Breast epithelium (tissue), 3 donors: ENCODE results near the gene GRK5.

Experiments
- CTCF ChIP-seq, 3 donors: fragments of 450-650 bp; IDR thresholded peaks; one replicate each; pipeline ENCODE4 v1.5.1; 2016 to 2017; ENCODE audit warnings: antibody characterized with exemption in 3 of 3, mild to moderate bottlenecking in 3 of 3, moderate library complexity in 3 of 3
- POLR2A ChIP-seq: fragments of 450-650 bp; IDR thresholded peaks from one replicate; pipeline ENCODE4 v1.6.1; 2016; ENCODE audit warnings: antibody characterized with exemption, mild to moderate bottlenecking, moderate library complexity

DNA sequence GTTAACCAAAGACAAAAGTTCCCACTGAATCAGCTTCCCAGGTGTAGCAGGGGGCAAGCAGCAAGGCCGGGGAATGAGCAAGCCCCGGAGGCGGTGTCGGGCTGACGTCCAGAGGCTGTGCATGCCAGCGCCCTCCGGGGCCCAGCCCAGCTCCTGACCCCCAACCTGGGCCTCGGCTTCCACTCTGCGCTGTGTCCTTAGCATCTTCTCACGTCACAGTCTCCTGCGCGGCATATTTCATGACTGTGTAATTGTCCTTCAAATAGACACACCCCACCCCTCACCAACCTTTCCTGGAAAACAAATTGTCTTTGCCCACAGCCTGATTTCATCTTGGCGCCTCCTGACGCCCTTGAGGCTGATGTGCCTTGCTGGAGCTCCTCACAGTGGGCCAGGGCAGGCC lies 201.6 kb downstream of the GRK5 start:
- TF ChIP-seq CTCF (IDR thresholded peaks at IDR 0.05) (no peak), POLR2A (no peak)
